Activated naive CD4-positive, alpha-beta T cell treated with anti-CD3 and anti-CD28 coated beads, Interleukin-2, amount 50 U/mL, for 72 hours (primary cell): ENCODE data around the gene DPP6. TPM values are rescaled to one million over a fixed set of nuclear protein-coding genes. Genes with fewer than 3 reads are reported as not detected.
"Not testable (repeated sequence)": the region's sequence is repeated elsewhere in the genome, so short reads cannot be mapped to it uniquely, and the experiment has no call there.

Source experiments
- ATAC-seq, 2 donors: fragments of 150-1000 bp; cut with Tn5 transposase; 2 replicates each; pipeline ENCODE4 v1.10.0; 2021; ENCODE audit warnings: mild to moderate bottlenecking in 2 of 2, moderate library complexity in 2 of 2
- DNase-seq, 2 donors: peaks; one replicate each; pipeline ENCODE4 v3.0.0; 2021 to 2022; ENCODE audit warnings: low spot score in 2 of 2
- H3K27ac Mint-ChIP-seq, 2 donors: one replicate each; pipeline ENCODE4 v1.8.0; 2022; ENCODE audit warnings: mild to moderate bottlenecking in 2 of 2, mixed read lengths in 2 of 2
- H3K36me3 Mint-ChIP-seq, 2 donors: one replicate each; pipeline ENCODE4 v1.8.0; 2022; ENCODE audit warnings: mixed read lengths in 2 of 2
- H3K9me3 Mint-ChIP-seq, 2 donors: one replicate each; pipeline ENCODE4 v1.8.0; 2022; ENCODE audit warnings: mixed read lengths in 2 of 2
- total RNA-seq, 2 donors: library from RNA; stranded (reverse); gene quantifications; one replicate each; pipeline ENCODE4 v1.2.3, GENCODE V29; 2022

Gene DPP6
- total RNA-seq, 2 donors from 2014 or later, result not detected

- H3K27ac Mint-ChIP-seq, result no peak overlapping the region
- H3K9me3 Mint-ChIP-seq, result no peaks in the 10 kb centered on the region
- no peak for ATAC-seq
- H3K36me3 Mint-ChIP-seq, result no peaks in the 10 kb centered on the region
- DNase-seq, result no peak
These were observed 862.3 kb downstream of the DPP6 start for GRCh38 chr7:154914308-154914995.

GRCh38 chr7:154914996-154915380 lies 862.8 kb downstream of the DPP6 start:
- no peaks in the 10 kb centered on the region for H3K36me3 Mint-ChIP-seq
- ATAC-seq (no peak), DNase-seq (no peak)
- H3K9me3 Mint-ChIP-seq, result no peaks in the 10 kb centered on the region
- no peak overlapping the region for H3K27ac Mint-ChIP-seq

GRCh38 chr7:154915600-154915999 lies 863.4 kb downstream of the DPP6 start:
- DNase-seq (peak in 1 of 2 donors; percentile 41), ATAC-seq (no peak)
- Mint-ChIP-seq H3K27ac (no peak overlapping the region), H3K36me3 (no peaks in the 10 kb centered on the region), H3K9me3 (no peaks in the 10 kb centered on the region)

- Mint-ChIP-seq H3K36me3 (no peaks in the 10 kb centered on the region), H3K9me3 (no peaks in the 10 kb centered on the region), H3K27ac (no peak overlapping the region)
- no peak for ATAC-seq
- DNase-seq, result no peak
These were observed 864.2 kb downstream of the DPP6 start for GRCh38 chr7:154916381-154916780.

- Mint-ChIP-seq H3K9me3 (no peaks in the 10 kb centered on the region), H3K36me3 (no peaks in the 10 kb centered on the region), H3K27ac (no peak overlapping the region)
- ATAC-seq (no peak), DNase-seq (no peak)
These were observed 864.9 kb downstream of the DPP6 start for GRCh38 chr7:154916856-154917807.

GRCh38 chr7:154917808-154918160 lies 865.6 kb downstream of the DPP6 start:
- Mint-ChIP-seq H3K9me3 (no peaks in the 10 kb centered on the region), H3K27ac (no peak overlapping the region), H3K36me3 (no peaks in the 10 kb centered on the region)
- DNase-seq (no peak), ATAC-seq (no peak)

- Mint-ChIP-seq H3K27ac (no peak overlapping the region), H3K9me3 (no peaks in the 10 kb centered on the region), H3K36me3 (no peaks in the 10 kb centered on the region)
- DNase-seq (no peak), ATAC-seq (no peak)
These were observed 866.1 kb downstream of the DPP6 start for GRCh38 chr7:154918266-154918665.

- DNase-seq (no peak), ATAC-seq (no peak)
- H3K27ac Mint-ChIP-seq, result no peak overlapping the region
- no peaks in the 10 kb centered on the region for H3K9me3 Mint-ChIP-seq
- no peaks in the 10 kb centered on the region for H3K36me3 Mint-ChIP-seq
These were observed 866.5 kb downstream of the DPP6 start for GRCh38 chr7:154918741-154919140.

- no peak for DNase-seq
- Mint-ChIP-seq H3K27ac (no peak overlapping the region), H3K9me3 (no peaks in the 10 kb centered on the region), H3K36me3 (no peaks in the 10 kb centered on the region)
- no peak for ATAC-seq
These were observed 867.4 kb downstream of the DPP6 start for GRCh38 chr7:154919344-154920225.

GRCh38 chr7:154922472-154922871 lies 870.3 kb downstream of the DPP6 start:
- H3K36me3 Mint-ChIP-seq, DNase-seq, H3K27ac Mint-ChIP-seq, ATAC-seq, H3K9me3 Mint-ChIP-seq: not testable (repeated sequence)

GRCh38 chr7:154927624-154928125 lies 875.5 kb downstream of the DPP6 start:
- peak; percentile 36 to 74 for ATAC-seq
- H3K36me3 Mint-ChIP-seq, result peaks cover 4 to 6% of the 10 kb centered on the region in 2 donors
- H3K9me3 Mint-ChIP-seq, result no peaks in the 10 kb centered on the region
- peak overlapping the region; percentile 97 to 99 for H3K27ac Mint-ChIP-seq
- DNase-seq, result peak in 1 of 2 donors; percentile 70

- Mint-ChIP-seq H3K27ac (peak overlapping the region; percentile 97 to 99), H3K9me3 (peaks cover under 1 to 2% of the 10 kb centered on the region in 2 donors), H3K36me3 (peaks cover 8 to 10% of the 10 kb centered on the region in 2 donors)
- ATAC-seq, result peak; percentile 84 to 88
- peak; percentile 45 to 72 for DNase-seq
These were observed 876.2 kb downstream of the DPP6 start for GRCh38 chr7:154928136-154929005.

- Mint-ChIP-seq H3K27ac (peak overlapping the region; percentile 97 to 99), H3K9me3 (peaks cover 5 to 8% of the 10 kb centered on the region in 2 donors), H3K36me3 (peaks cover 16 to 18% of the 10 kb centered on the region in 2 donors)
- no peak for ATAC-seq
- no peak for DNase-seq
These were observed 877.0 kb downstream of the DPP6 start for GRCh38 chr7:154929006-154929726.

- Mint-ChIP-seq H3K9me3 (peaks cover 5 to 21% of the 10 kb centered on the region in 2 donors), H3K36me3 (peaks cover 35 to 37% of the 10 kb centered on the region in 2 donors), H3K27ac (no peak overlapping the region)
- no peak for ATAC-seq
- no peak for DNase-seq
These were observed 879.7 kb downstream of the DPP6 start for GRCh38 chr7:154931906-154932305.

- Mint-ChIP-seq H3K36me3 (peaks cover 30 to 37% of the 10 kb centered on the region in 2 donors), H3K9me3 (peaks cover 5 to 21% of the 10 kb centered on the region in 2 donors)
- not testable (repeated sequence) for DNase-seq, ATAC-seq, H3K27ac Mint-ChIP-seq
These were observed 882.3 kb downstream of the DPP6 start for GRCh38 chr7:154934353-154934952.
